GM19328 (cell line): Measurements from ENCODE around the gene RHBDL3.
"Not testable (repeated sequence)": the region's sequence is repeated elsewhere in the genome, so short reads cannot be mapped to it uniquely, and the experiment has no call there.

Experiments
- ATAC-seq: cut with Tn5 transposase; IDR thresholded peaks from one replicate; pipeline ENCODE4 v1.9.1; 2021; ENCODE audit warnings: mild to moderate bottlenecking, moderate library complexity; ENCODE audit not compliant: unreplicated experiment

Gene RHBDL3, protein sequence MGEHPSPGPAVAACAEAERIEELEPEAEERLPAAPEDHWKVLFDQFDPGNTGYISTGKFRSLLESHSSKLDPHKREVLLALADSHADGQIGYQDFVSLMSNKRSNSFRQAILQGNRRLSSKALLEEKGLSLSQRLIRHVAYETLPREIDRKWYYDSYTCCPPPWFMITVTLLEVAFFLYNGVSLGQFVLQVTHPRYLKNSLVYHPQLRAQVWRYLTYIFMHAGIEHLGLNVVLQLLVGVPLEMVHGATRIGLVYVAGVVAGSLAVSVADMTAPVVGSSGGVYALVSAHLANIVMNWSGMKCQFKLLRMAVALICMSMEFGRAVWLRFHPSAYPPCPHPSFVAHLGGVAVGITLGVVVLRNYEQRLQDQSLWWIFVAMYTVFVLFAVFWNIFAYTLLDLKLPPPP

GRCh38 chr17:32265192-32265923 lies at the start of gene RHBDL3:
TSS of gene RHBDL3 (plus strand) at chr17:32265832. CDS start at chr17:32266190, 358 bp downstream.
- ATAC-seq = no peak

- no peak for ATAC-seq
These were observed 43.0 kb upstream of the RHBDL3 start for GRCh38 chr17:32222621-32223020.

- ATAC-seq = no peak
These were observed 41.9 kb upstream of the RHBDL3 start for GRCh38 chr17:32223703-32224102.

- ATAC-seq = no peak
These were observed 38.7 kb upstream of the RHBDL3 start for GRCh38 chr17:32226886-32227285.

GRCh38 chr17:32227910-32228309 lies 37.7 kb upstream of the RHBDL3 start:
- ATAC-seq = no peak

GRCh38 chr17:32235588-32235987 lies 30.0 kb upstream of the RHBDL3 start:
- ATAC-seq = no peak

- ATAC-seq = no peak
These were observed 26.2 kb upstream of the RHBDL3 start for GRCh38 chr17:32239456-32239855.

DNA sequence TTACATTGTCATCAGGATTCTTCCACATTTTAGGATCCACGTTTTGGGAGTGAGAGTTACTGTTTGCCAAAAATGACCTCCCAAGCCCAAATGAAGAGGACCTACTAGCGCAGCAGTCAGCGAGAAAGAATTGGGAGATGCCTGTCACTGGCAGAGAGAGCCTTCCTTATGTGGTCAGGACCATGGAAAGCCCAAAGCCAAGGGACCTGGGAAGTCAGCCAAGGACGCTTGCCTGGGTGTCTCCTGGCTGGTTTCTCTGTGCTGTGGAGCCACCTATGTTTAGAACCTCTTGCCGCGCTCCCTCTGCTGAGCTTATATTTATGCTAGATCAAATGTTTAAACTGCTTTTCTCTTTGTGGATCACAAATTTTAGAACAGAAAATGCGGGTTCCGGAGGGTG lies 24.9 kb upstream of the RHBDL3 start:
- ATAC-seq = no peak

DNA sequence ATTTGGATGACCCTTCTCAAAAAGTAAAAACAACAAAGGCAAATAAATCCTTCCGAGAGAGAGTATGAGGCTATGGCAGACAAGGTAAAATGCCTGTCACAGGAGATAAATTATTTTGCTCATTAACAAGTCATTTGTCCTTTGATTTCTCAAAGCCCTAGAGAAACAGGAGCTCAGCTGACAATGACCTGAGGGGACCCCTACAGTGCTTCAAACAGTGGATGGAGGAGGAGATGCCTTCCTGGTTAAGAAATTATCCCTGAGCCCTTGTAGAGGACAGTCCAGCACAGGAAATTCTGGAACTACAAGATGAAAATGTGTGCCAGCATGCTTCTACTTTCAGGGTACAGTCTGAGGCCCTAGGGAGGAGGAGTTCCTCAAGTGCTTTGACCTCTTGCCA lies 24.0 kb upstream of the RHBDL3 start:
- no peak for ATAC-seq

GRCh38 chr17:32249475-32249874 lies 16.2 kb upstream of the RHBDL3 start:
- ATAC-seq = no peak

DNA sequence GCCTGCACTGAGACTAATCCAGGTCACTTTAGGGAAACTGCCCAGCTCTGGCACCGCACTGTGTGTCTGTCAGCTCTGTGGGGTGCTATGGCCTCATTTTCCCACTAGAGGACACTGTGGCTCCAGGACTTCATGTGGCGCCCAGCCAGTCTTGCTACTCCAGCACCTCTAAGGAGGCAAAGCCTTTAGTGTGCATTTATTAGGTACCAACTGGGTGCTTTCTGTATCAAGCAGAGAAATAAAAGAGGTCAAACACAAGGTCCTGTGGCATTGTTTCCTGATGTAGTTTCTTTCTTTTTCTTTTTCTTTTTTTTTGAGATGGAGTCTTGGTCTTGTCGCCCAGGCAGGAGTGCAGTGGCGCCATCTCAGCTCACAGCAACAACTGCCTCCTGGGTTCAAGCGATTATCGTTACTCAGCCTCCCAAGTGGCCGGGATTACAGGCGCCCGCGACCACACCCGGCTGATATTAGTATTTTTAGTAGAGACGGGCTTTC lies 12.5 kb upstream of the RHBDL3 start:
- ATAC-seq = no peak

- ATAC-seq = no peak
These were observed 9.5 kb upstream of the RHBDL3 start for GRCh38 chr17:32256012-32256700.

- no peak for ATAC-seq
These were observed 9.0 kb upstream of the RHBDL3 start for GRCh38 chr17:32256701-32257019.

GRCh38 chr17:32258383-32259140 lies 7.1 kb upstream of the RHBDL3 start:
- no peak for ATAC-seq

- no peak for ATAC-seq
These were observed 6.0 kb upstream of the RHBDL3 start for GRCh38 chr17:32259586-32259985.

DNA sequence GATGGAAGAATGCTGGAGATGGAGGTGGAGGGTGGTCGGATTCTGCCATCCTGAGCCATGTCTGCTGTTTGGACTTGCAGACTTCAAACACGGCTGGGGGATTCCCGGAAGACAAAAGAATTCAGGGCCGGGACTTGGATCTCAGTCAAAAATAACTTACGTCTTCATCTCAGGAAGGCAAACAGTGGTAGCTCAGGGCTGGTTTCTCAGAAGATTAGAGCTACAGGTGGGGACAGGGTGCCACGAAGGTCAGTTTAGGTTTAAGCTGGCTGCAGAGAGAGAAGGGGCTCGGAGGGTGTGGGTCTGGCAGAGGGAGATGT lies 4.3 kb upstream of the RHBDL3 start:
- no peak for ATAC-seq

GRCh38 chr17:32261936-32262510 lies 3.6 kb upstream of the RHBDL3 start:
- ATAC-seq = no peak

GRCh38 chr17:32263515-32263914 lies 2.1 kb upstream of the RHBDL3 start:
- ATAC-seq = not testable (repeated sequence)

GRCh38 chr17:32264140-32264799 lies 1.4 kb upstream of the RHBDL3 start:
- ATAC-seq = no peak

DNA sequence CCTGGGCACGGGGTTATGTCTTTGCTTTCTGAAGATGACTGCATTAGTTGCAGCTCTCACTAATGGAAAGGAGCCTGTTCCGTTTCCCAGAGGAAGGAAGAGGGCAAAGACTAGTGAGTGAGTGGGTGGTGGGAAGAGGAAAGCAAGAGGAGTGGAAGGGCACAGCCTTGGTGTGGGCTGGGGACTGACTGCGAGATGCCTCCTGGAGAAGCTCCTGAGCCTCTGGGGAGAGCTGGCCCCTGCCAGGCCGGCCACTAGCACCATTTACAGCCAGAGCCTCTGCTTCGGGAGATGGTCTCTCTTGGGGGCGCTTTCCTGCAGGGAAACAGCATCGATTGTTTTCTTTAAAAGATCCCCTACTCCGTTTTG lies 825 bp upstream of the RHBDL3 start:
- ATAC-seq = no peak
